RWPE2 (cell line): ENCODE results near the gene ASIC3.

Source experiments
- ATAC-seq: fragments of 200-7000 bp; cut with Tn5 transposase; 3 replicates; pipeline ENCODE4 v1.9.1; 2021; ENCODE audit warnings: low read depth
- DNase-seq: peaks from one replicate; pipeline ENCODE4 v3.0.0-alpha.2; 2020; ENCODE audit warnings: low spot score
- H3K27ac ChIP-seq: fragments of 450-650 bp; 2 replicates; pipeline ENCODE4 v1.5.1; 2017; ENCODE audit warnings: mild to moderate bottlenecking; ENCODE audit not compliant: poor library complexity, severe bottlenecking
- H3K27me3 ChIP-seq: fragments of 250-450 bp; sonication (Bioruptor Pico); 2 replicates; pipeline ENCODE4 v1.5.1; 2021; ENCODE audit warnings: mild to moderate bottlenecking, moderate library complexity; ENCODE audit not compliant: insufficient read depth, poor library complexity, severe bottlenecking
- H3K36me3 ChIP-seq: fragments of 250-450 bp; sonication (Bioruptor Pico); 2 replicates; pipeline ENCODE4 v1.5.1; 2020; ENCODE audit warnings: low read depth, mild to moderate bottlenecking, moderate library complexity
- H3K4me1 ChIP-seq: fragments of 250-450 bp; sonication (Bioruptor Pico); 2 replicates; pipeline ENCODE4 v1.5.1; 2021; ENCODE audit warnings: mild to moderate bottlenecking, moderate library complexity; ENCODE audit not compliant: insufficient read depth, poor library complexity, severe bottlenecking
- H3K4me3 ChIP-seq: fragments of 250-450 bp; sonication (Bioruptor Pico); 2 replicates; pipeline ENCODE4 v1.5.1; 2021; ENCODE audit warnings: mild to moderate bottlenecking, moderate library complexity; ENCODE audit not compliant: severe bottlenecking
- H3K9me3 ChIP-seq: fragments of 250-450 bp; sonication (Bioruptor Pico); 2 replicates; pipeline ENCODE4 v1.5.1; 2021; ENCODE audit warnings: mild to moderate bottlenecking, moderate library complexity; ENCODE audit not compliant: severe bottlenecking
- TF ChIP-seq, protein P1 (sequence below): fragments of 450-650 bp; IDR thresholded peaks from one replicate; pipeline ENCODE4 v1.5.1; 2017; ENCODE audit warnings: mild to moderate bottlenecking, moderate library complexity; ENCODE audit not compliant: poor library complexity, severe bottlenecking

ASIC3 gene

DNA sequence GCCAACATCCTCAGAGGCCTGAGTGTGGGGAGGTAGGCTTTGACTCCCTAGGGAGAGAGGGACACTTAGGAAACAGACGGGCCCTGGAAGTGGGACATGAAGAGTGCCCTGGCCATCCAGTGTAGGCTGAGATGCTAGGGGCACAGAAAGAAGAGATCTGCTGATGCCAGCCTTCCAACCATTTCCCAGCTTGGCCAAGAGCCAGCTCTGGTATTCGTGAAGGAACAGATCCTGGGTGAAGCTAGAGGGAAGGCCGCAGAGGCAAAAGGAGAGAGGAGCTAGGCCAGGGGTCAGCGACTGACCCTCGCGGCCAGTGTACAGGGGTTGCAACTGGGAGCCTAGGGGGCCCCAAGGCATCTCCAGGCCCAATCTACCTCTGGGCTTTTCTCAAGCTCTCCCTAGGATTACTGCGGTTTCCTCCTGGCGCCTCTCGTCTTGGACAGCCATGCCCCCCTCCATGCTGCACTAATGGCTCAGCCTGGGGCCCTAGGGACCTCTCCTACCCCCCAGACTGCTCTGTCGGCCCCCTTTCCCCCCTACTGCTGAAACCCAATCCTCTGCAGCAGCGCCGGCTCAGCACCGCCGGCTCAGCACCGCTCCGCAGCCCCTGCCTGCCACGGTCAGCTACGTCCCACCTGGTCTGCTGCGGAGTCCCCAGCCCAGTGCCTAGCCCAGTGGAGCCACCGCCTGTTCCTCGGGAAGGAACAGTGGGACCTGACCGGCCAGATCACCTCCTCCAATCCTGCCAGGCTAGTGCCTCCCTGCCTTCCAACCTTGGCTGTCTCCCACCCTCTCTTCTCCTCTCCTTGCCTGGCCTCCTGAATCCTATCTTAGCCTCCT lies at the start of gene ASIC3:
Gene ASIC3 (plus strand): TSS at position 556 of the 840 bp plus-strand sequence. CDS start 355 bp downstream, outside the sequence.
- H3K27me3 ChIP-seq = peaks cover 6% of the 10 kb centered on the region
- no peaks in the 10 kb centered on the region for H3K4me1 ChIP-seq
- H3K27ac ChIP-seq = no peak within 1 kb of the TSS
- ATAC-seq (no peak), DNase-seq (no peak)
- H3K36me3 ChIP-seq = no peaks in the 10 kb centered on the region
- no peak within 1 kb of the TSS for H3K4me3 ChIP-seq
- TF ChIP-seq, protein P1, sequence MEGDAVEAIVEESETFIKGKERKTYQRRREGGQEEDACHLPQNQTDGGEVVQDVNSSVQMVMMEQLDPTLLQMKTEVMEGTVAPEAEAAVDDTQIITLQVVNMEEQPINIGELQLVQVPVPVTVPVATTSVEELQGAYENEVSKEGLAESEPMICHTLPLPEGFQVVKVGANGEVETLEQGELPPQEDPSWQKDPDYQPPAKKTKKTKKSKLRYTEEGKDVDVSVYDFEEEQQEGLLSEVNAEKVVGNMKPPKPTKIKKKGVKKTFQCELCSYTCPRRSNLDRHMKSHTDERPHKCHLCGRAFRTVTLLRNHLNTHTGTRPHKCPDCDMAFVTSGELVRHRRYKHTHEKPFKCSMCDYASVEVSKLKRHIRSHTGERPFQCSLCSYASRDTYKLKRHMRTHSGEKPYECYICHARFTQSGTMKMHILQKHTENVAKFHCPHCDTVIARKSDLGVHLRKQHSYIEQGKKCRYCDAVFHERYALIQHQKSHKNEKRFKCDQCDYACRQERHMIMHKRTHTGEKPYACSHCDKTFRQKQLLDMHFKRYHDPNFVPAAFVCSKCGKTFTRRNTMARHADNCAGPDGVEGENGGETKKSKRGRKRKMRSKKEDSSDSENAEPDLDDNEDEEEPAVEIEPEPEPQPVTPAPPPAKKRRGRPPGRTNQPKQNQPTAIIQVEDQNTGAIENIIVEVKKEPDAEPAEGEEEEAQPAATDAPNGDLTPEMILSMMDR = no peak
- no peaks in the 10 kb centered on the region for H3K9me3 ChIP-seq

GRCh38 chr7:150999001-150999400 lies 49.3 kb upstream of the ASIC3 start:
- H3K36me3 ChIP-seq = no peaks in the 10 kb centered on the region
- H3K9me3 ChIP-seq = no peaks in the 10 kb centered on the region

DNA sequence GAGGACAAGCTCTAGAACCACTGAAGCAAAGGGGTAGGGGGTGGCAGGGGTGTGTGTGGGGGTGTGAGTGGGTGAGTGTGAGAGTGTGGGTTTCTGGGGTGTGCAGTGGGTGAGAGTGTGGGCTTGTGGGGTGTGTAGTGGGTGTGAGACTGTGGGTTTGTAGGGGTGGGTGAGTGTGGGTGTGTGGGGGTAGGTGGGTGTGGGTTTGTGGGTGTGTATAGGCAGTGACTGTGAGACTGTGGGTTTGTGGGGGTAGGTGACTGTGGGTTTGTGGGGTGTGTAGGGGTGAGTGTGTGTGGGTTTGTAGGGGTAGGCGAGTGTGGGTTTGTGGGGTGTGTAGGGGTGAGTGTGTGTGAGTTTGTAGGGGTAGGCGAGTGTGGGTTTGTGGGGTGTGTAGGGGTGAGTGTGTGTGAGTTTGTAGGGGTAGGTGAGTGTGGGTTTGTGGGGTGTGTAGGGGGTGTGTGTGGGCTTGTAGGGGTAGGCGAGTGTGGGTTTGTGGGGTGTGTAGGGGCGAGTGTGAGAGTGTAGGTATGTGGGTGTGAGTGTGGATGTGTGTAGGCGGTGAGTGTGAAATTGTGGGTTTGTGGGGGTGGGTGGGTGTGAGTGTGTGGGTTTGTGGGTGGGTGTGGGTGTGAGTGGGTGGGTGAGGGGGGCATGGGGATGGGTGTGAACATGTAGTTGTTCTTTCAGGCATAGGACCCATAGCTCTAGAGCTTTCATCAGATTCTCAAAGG lies 48.7 kb upstream of the ASIC3 start:
- Histone ChIP-seq H3K27me3 (no peaks in the 10 kb centered on the region), H3K27ac (no peak overlapping the region), H3K9me3 (no peaks in the 10 kb centered on the region), H3K36me3 (no peaks in the 10 kb centered on the region), H3K4me1 (no peaks in the 10 kb centered on the region), H3K4me3 (no peak overlapping the region)
- DNase-seq (no peak), ATAC-seq (no peak)
- TF ChIP-seq, protein P1 = no peak

More at GRCh38 chr7:150999001-150999400, 49.3 kb upstream of the ASIC3 start:
- TF ChIP-seq, protein P1 = no peak
- ATAC-seq (no peak), DNase-seq (no peak)
- Histone ChIP-seq H3K27me3 (no peaks in the 10 kb centered on the region), H3K4me3 (no peak overlapping the region), H3K4me1 (no peaks in the 10 kb centered on the region), H3K27ac (no peak overlapping the region)

DNA sequence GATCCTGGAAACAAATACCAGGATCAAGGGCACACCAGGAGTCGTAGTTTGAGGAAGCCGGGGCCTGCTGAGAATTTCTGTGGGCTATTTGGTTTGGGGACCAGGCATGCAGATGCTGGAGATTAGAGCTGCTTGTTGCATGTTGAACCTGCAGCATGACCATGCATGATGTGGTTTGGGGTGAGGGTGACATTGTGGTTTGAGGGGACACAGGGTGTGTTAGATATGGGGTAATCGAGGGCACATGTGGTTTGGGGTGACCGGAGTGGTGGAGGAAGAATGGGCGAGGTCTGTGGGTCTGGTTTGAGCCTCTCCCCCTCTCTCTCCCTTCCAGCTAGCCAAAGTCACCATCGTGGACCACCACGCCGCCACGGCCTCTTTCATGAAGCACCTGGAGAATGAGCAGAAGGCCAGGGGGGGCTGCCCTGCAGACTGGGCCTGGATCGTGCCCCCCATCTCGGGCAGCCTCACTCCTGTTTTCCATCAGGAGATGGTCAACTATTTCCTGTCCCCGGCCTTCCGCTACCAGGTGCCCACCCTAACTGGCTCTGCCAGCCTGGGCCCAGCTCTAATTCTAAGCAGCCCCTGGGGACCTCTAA lies 47.3 kb upstream of the ASIC3 start:
- Histone ChIP-seq H3K27ac (no peak overlapping the region), H3K27me3 (no peaks in the 10 kb centered on the region), H3K4me1 (no peaks in the 10 kb centered on the region), H3K4me3 (no peak overlapping the region), H3K9me3 (no peaks in the 10 kb centered on the region), H3K36me3 (no peaks in the 10 kb centered on the region)
- DNase-seq (no peak), ATAC-seq (no peak)
- TF ChIP-seq, protein P1 = no peak
